ENCODE data around the gene LINC00305.

The LINC00305 gene

GRCh38 chr18:64044616-64045015, 104.3 kb downstream of the LINC00305 start:
- no peaks in the 10 kb centered on the region for H3K27me3 ChIP-seq (ENCODE audit: insufficient read depth, low read length)
- H3K36me3 ChIP-seq (ENCODE audit: insufficient read depth, low read length): no peaks in the 10 kb centered on the region
- H3K4me3 ChIP-seq (ENCODE audit: low read length): no peak overlapping the region
- H3K9me3 ChIP-seq (ENCODE audit: low read length): no peaks in the 10 kb centered on the region
- H3K4me1 ChIP-seq (ENCODE audit: insufficient read depth, low read length): no peaks in the 10 kb centered on the region
- no peak overlapping the region for H2AFZ ChIP-seq (ENCODE audit: low read depth, low read length)

GRCh38 chr18:64042728-64043358, 106.0 kb downstream of the LINC00305 start:
- Histone ChIP-seq H3K9me3 (ENCODE audit: low read length) (no peaks in the 10 kb centered on the region), H3K4me3 (ENCODE audit: low read length) (no peak overlapping the region)

GRCh38 chr18:64037812-64038414, 111.0 kb downstream of the LINC00305 start:
- H3K36me3 ChIP-seq (ENCODE audit: insufficient read depth, low read length): no peaks in the 10 kb centered on the region

More at GRCh38 chr18:64042728-64043358, 106.0 kb downstream of the LINC00305 start:
- Histone ChIP-seq H3K4me1 (ENCODE audit: insufficient read depth, low read length) (no peaks in the 10 kb centered on the region), H3K27me3 (ENCODE audit: insufficient read depth, low read length) (no peaks in the 10 kb centered on the region), H2AFZ (ENCODE audit: low read depth, low read length) (no peak overlapping the region), H3K36me3 (ENCODE audit: insufficient read depth, low read length) (no peaks in the 10 kb centered on the region)

GRCh38 chr18:64032312-64032711, 116.6 kb downstream of the LINC00305 start:
- Histone ChIP-seq H3K4me1 (ENCODE audit: insufficient read depth, low read length) (no peaks in the 10 kb centered on the region), H3K4me3 (ENCODE audit: low read length) (no peak overlapping the region), H3K9me3 (ENCODE audit: low read length) (no peaks in the 10 kb centered on the region), H3K36me3 (ENCODE audit: insufficient read depth, low read length) (no peaks in the 10 kb centered on the region), H3K27me3 (ENCODE audit: insufficient read depth, low read length) (no peaks in the 10 kb centered on the region), H2AFZ (ENCODE audit: low read depth, low read length) (no peak overlapping the region)

More at GRCh38 chr18:64037812-64038414, 111.0 kb downstream of the LINC00305 start:
- Histone ChIP-seq H3K4me3 (ENCODE audit: low read length) (no peak overlapping the region), H2AFZ (ENCODE audit: low read depth, low read length) (no peak overlapping the region), H3K4me1 (ENCODE audit: insufficient read depth, low read length) (no peaks in the 10 kb centered on the region), H3K9me3 (ENCODE audit: low read length) (no peaks in the 10 kb centered on the region), H3K27me3 (ENCODE audit: insufficient read depth, low read length) (no peaks in the 10 kb centered on the region)

- H3K4me3 ChIP-seq (ENCODE audit: low read length): no peak overlapping the region
- no peaks in the 10 kb centered on the region for H3K4me1 ChIP-seq (ENCODE audit: insufficient read depth, low read length)
- H3K9me3 ChIP-seq (ENCODE audit: low read length): no peaks in the 10 kb centered on the region
- H3K27me3 ChIP-seq (ENCODE audit: insufficient read depth, low read length): no peaks in the 10 kb centered on the region
- H2AFZ ChIP-seq (ENCODE audit: low read depth, low read length): no peak overlapping the region
- no peaks in the 10 kb centered on the region for H3K36me3 ChIP-seq (ENCODE audit: insufficient read depth, low read length)
Observed at GRCh38 chr18:64031411-64031810, 117.5 kb downstream of the LINC00305 start.
